HCT116 (cell line): Measurements from ENCODE around the gene CRYGN. TPM values are rescaled to one million over a fixed set of nuclear protein-coding genes. Genes with fewer than 3 reads are reported as not detected.

Source experiments
- ATAC-seq: fragments of 200-7000 bp; cut with Tn5 transposase; 2 replicates; pipeline ENCODE4 v1.9.1; 2020; ENCODE audit warnings: mild to moderate bottlenecking, moderate library complexity
- BruUV-seq: library from RNA; stranded (reverse); fragments of 400-500 nt; replicated peaks from 2 replicates; lab custom pipeline; 2021; lab: Mats Ljungman, UMichigan
- CTCF ChIA-PET: fragments of 300-600 bp; sonication (Branson Sonifier 250); formaldehyde crosslinking; loops from one replicate; lab custom pipeline; 2021; ENCODE audit warnings: antibody characterized with exemption; lab: Charles Lee
- POLR2A ChIA-PET: fragments of 300-600, 350-600 bp; sonication (Branson Sonifier 250); formaldehyde crosslinking; loops from one replicate; lab custom pipeline; 2021; ENCODE audit warnings: antibody characterized with exemption; lab: Charles Lee
- RAD21 ChIA-PET, 2 experiments: fragments of 300-600 bp; sonication (Branson Sonifier 250); formaldehyde crosslinking; loops; one replicate each; lab custom pipeline; 2023; ENCODE audit warnings: low total read pairs in 2 of 2; ENCODE audit not compliant: uncharacterized antibody in 2 of 2, unreplicated experiment in 2 of 2, low non-redundant PET in 1 of 2; lab: Charles Lee
- DNase-seq: peaks from one replicate; pipeline ENCODE4 v3.0.0-alpha.2; 2010; ENCODE audit warnings: low read depth, low spot score
- H2AFZ ChIP-seq: fragments of 200-600 bp; shearing (Covaris generic), sonication (generic); 2 replicates; pipeline ENCODE4 v1.6.1; 2017; ENCODE audit warnings: low read depth, mixed run types, mixed read lengths, antibody characterized with exemption, low read length; ENCODE audit not compliant: poor library complexity, severe bottlenecking
- H3K27ac ChIP-seq: 2 replicates; pipeline ENCODE4 v1.5.1; 2012; ENCODE audit warnings: low read depth, low read length
- H3K27me3 ChIP-seq: fragments of 200-600 bp; sonication (generic); 2 replicates; pipeline ENCODE4 v1.6.1; 2016; ENCODE audit warnings: mixed run types, low read length, mixed read lengths; ENCODE audit not compliant: insufficient read depth
- H3K36me3 ChIP-seq, 2 experiments: fragments of 200-500 bp in 1 of 2; fragments of 200-600 bp in 1 of 2; sonication (Bioruptor generic) in 1 of 2; sonication (generic) in 1 of 2; 2 replicates each; pipeline versions ENCODE4 v1.5.1 to v1.6.1; 2014 to 2016; ENCODE audit warnings: low read length in 2 of 2, inconsistent platforms in 1 of 2, mixed read lengths in 1 of 2, mixed run types in 1 of 2; ENCODE audit not compliant: insufficient read depth in 2 of 2, control insufficient read depth in 1 of 2
- H3K4me1 ChIP-seq, 2 experiments: fragments of 200-600 bp in 1 of 2; sonication (generic) in 1 of 2; 2 replicates each; pipeline versions ENCODE4 v1.5.1 to v1.6.1; 2012 to 2017; ENCODE audit warnings: low read length in 2 of 2, inconsistent platforms in 1 of 2, mild to moderate bottlenecking in 1 of 2, mixed read lengths in 1 of 2, mixed run types in 1 of 2, moderate library complexity in 1 of 2; ENCODE audit not compliant: insufficient read depth in 2 of 2, control insufficient read depth in 1 of 2
- H3K4me2 ChIP-seq: fragments of 200-600 bp; sonication (generic); 2 replicates; pipeline ENCODE4 v1.6.1; 2017; ENCODE audit warnings: mixed run types, low read length, mixed read lengths
- H3K4me3 ChIP-seq, 2 experiments: fragments of 200-600 bp in 1 of 2; sonication (generic) in 1 of 2; replicated peaks in 1 of 2; 2 replicates each; pipeline ENCODE4 v1.5.1; 2011 to 2016; ENCODE audit warnings: low read length in 2 of 2, control low read depth in 1 of 2, low read depth in 1 of 2, mild to moderate bottlenecking in 1 of 2, mixed read lengths in 1 of 2, mixed run types in 1 of 2
- H3K79me2 ChIP-seq: fragments of 200-600 bp; sonication (generic); 2 replicates; pipeline ENCODE4 v1.6.1; 2017; ENCODE audit warnings: mild to moderate bottlenecking, mixed run types, low read length, moderate library complexity, mixed read lengths; ENCODE audit not compliant: insufficient read depth
- H3K9ac ChIP-seq: fragments of 200-600 bp; sonication (generic); 2 replicates; pipeline ENCODE4 v1.6.1; 2016; ENCODE audit warnings: low read length, mixed read lengths
- H3K9me2 ChIP-seq: fragments of 200-600 bp; sonication (generic), shearing (Covaris generic); 2 replicates; pipeline ENCODE4 v1.6.1; 2017; ENCODE audit warnings: mixed run types, mild to moderate bottlenecking, moderate library complexity; ENCODE audit not compliant: insufficient read depth
- H3K9me3 ChIP-seq, 2 experiments: fragments of 200-500 bp in 1 of 2; fragments of 200-600 bp in 1 of 2; sonication (Bioruptor generic) in 1 of 2; sonication (generic) in 1 of 2; 2 replicates each; pipeline ENCODE4 v1.6.1; 2014 to 2017; ENCODE audit warnings: low read length in 2 of 2, mixed read lengths in 2 of 2, inconsistent platforms in 1 of 2, low read depth in 1 of 2, mild to moderate bottlenecking in 1 of 2, mixed run types in 1 of 2, moderate library complexity in 1 of 2; ENCODE audit not compliant: control insufficient read depth in 1 of 2, insufficient read depth in 1 of 2
- H4K20me1 ChIP-seq: fragments of 200-600 bp; sonication (generic), shearing (Covaris generic); 2 replicates; pipeline ENCODE4 v1.6.1; 2017; ENCODE audit warnings: mixed run types, mild to moderate bottlenecking, moderate library complexity; ENCODE audit not compliant: insufficient read depth
- CEBPB ChIP-seq: IDR thresholded peaks from 2 replicates; pipeline ENCODE4 v1.6.1; 2012; ENCODE audit warnings: low read depth
- ELF1 ChIP-seq: IDR thresholded peaks from 2 replicates; pipeline ENCODE4 v1.6.1; 2012; ENCODE audit warnings: low read depth, borderline replicate concordance
- EZH2 ChIP-seq: fragments of 200-600 bp; sonication (generic); IDR thresholded peaks from 2 replicates; pipeline ENCODE4 v1.6.1; 2017; ENCODE audit warnings: antibody characterized with exemption, mixed run types
- FOSL1 ChIP-seq: IDR thresholded peaks from 2 replicates; pipeline ENCODE4 v1.6.1; 2012; ENCODE audit warnings: low read depth
- JUND ChIP-seq: IDR thresholded peaks from 2 replicates; pipeline ENCODE4 v1.6.1; 2012
- POLR2AphosphoS5 ChIP-seq: IDR thresholded peaks from 2 replicates; pipeline ENCODE4 v1.6.1; 2011; ENCODE audit warnings: mild to moderate bottlenecking, low read depth, low read length, moderate library complexity
- SIN3A ChIP-seq: IDR thresholded peaks from 2 replicates; pipeline ENCODE4 v1.6.1; 2012; ENCODE audit warnings: low read depth
- ZFX ChIP-seq: fragments of 450-650 bp; IDR thresholded peaks from 2 replicates; pipeline ENCODE4 v1.6.1; 2017
- intact Hi-C: fragments of 100-400 bp; cut with micrococcal nuclease; formaldehyde crosslinking; loops from 2 replicates; pipeline ENCODE4 v1.10.0; 2022
- total RNA-seq: library from RNA; stranded (reverse); gene quantifications from one replicate; pipeline ENCODE4 v1.2.1, GENCODE V29; 2021; ENCODE audit not compliant: unreplicated experiment
- TF ChIP-seq, protein P1 (sequence below): IDR thresholded peaks from 2 replicates; pipeline ENCODE4 v1.6.1; 2012; ENCODE audit warnings: low read depth
- TF ChIP-seq, protein P2 (sequence below), 3 experiments: fragments of 200-600 bp in 1 of 3; sonication (generic) in 1 of 3; IDR thresholded peaks in 2 of 3; conservative IDR thresholded peaks in 1 of 3; 2 replicates each; pipeline ENCODE4 v1.5.1; 2012 to 2017; ENCODE audit warnings: low read depth in 2 of 3, low read length in 2 of 3, antibody characterized with exemption in 1 of 3, borderline replicate concordance in 1 of 3, control low read depth in 1 of 3, mild to moderate bottlenecking in 1 of 3, mixed read lengths in 1 of 3, mixed run types in 1 of 3, moderate library complexity in 1 of 3; ENCODE audit not compliant: insufficient read depth in 1 of 3
- TF ChIP-seq, protein P3 (sequence below): IDR thresholded peaks from 2 replicates; pipeline ENCODE4 v1.6.1; 2011; ENCODE audit warnings: mild to moderate bottlenecking, low read length, moderate library complexity; ENCODE audit not compliant: insufficient replicate concordance; ENCODE audit errors: extremely low read depth

Gene CRYGN
- total RNA-seq, 1 experiment from 2014 or later = not detected

DNA sequence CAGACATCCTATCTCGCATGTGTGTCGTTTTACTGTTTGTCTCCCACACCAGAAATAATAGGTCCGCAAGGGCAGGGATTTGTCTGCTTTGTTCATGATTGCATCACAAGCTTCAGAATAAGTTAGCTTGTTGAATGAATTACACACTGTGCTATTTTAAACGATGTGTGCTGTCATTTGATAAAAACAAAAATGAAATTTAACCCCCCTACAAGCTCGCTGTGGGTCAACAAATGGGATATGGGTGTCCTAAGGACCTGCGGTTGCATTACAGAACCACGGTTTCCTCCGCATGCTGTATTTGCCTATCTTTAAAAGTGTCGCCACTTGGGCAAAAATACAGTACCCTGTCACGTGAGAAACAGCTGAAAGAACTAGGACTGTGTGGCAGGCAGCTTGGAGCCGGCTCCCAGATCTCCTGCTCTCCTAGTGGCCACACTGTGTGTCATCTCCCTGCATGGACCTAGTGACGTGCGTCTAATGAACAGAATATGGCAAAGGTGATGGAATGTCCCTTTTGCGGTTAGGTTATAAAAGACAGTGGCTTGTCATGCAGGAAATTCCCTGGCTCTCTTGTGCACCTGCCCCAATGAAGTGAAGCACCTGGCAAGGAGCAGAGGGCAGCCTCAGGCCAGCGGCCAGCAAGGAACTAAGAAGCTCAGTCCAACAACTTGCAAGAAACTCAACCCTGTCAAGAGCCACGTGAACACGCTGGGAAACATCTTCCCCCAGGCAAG lies 32.9 kb upstream of the CRYGN start (continued):
- TF ChIP-seq, protein P1, sequence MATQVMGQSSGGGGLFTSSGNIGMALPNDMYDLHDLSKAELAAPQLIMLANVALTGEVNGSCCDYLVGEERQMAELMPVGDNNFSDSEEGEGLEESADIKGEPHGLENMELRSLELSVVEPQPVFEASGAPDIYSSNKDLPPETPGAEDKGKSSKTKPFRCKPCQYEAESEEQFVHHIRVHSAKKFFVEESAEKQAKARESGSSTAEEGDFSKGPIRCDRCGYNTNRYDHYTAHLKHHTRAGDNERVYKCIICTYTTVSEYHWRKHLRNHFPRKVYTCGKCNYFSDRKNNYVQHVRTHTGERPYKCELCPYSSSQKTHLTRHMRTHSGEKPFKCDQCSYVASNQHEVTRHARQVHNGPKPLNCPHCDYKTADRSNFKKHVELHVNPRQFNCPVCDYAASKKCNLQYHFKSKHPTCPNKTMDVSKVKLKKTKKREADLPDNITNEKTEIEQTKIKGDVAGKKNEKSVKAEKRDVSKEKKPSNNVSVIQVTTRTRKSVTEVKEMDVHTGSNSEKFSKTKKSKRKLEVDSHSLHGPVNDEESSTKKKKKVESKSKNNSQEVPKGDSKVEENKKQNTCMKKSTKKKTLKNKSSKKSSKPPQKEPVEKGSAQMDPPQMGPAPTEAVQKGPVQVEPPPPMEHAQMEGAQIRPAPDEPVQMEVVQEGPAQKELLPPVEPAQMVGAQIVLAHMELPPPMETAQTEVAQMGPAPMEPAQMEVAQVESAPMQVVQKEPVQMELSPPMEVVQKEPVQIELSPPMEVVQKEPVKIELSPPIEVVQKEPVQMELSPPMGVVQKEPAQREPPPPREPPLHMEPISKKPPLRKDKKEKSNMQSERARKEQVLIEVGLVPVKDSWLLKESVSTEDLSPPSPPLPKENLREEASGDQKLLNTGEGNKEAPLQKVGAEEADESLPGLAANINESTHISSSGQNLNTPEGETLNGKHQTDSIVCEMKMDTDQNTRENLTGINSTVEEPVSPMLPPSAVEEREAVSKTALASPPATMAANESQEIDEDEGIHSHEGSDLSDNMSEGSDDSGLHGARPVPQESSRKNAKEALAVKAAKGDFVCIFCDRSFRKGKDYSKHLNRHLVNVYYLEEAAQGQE = no peak
- TF ChIP-seq SIN3A = no peak
- no peak for TF ChIP-seq EZH2
- TF ChIP-seq JUND = no peak
- TF ChIP-seq CEBPB = no peak

GRCh38 chr7:151470711-151471110 lies 30.8 kb upstream of the CRYGN start:
- BruUV-seq = no TSS peak
- CTCF ChIA-PET = no interaction called here

More at GRCh38 chr7:151470711-151471110, 30.8 kb upstream of the CRYGN start:
- no peaks in the 10 kb centered on the region for H3K27me3 ChIP-seq
- intact Hi-C loops = no loop called here
- no peak overlapping the region for H3K27ac ChIP-seq
- ATAC-seq (no peak), DNase-seq (no peak)
- H3K9me3 ChIP-seq = no peaks in the 10 kb centered on the region
- H3K4me3 ChIP-seq = no peak overlapping the region
- H3K79me2 ChIP-seq = peaks cover 78% of the 10 kb centered on the region
- ChIA-PET RAD21 (no interaction called here), POLR2A (no interaction called here)
- no peak overlapping the region for H3K9ac ChIP-seq
- TF ChIP-seq ELF1 (no peak), SIN3A (no peak), ZFX (no peak), POLR2AphosphoS5 (no peak), FOSL1 (no peak)
- TF ChIP-seq, protein P1 = no peak
- TF ChIP-seq, protein P2, sequence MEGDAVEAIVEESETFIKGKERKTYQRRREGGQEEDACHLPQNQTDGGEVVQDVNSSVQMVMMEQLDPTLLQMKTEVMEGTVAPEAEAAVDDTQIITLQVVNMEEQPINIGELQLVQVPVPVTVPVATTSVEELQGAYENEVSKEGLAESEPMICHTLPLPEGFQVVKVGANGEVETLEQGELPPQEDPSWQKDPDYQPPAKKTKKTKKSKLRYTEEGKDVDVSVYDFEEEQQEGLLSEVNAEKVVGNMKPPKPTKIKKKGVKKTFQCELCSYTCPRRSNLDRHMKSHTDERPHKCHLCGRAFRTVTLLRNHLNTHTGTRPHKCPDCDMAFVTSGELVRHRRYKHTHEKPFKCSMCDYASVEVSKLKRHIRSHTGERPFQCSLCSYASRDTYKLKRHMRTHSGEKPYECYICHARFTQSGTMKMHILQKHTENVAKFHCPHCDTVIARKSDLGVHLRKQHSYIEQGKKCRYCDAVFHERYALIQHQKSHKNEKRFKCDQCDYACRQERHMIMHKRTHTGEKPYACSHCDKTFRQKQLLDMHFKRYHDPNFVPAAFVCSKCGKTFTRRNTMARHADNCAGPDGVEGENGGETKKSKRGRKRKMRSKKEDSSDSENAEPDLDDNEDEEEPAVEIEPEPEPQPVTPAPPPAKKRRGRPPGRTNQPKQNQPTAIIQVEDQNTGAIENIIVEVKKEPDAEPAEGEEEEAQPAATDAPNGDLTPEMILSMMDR (IDR thresholded peaks at IDR 0.05 in 2 of 3, conservative IDR thresholded peaks at IDR 0.05 in 1 of 3; ENCODE audit: borderline replicate concordance in 1 of 3, insufficient read depth in 1 of 3, low read depth in 2 of 3, low read length in 2 of 3) = no peak
- TF ChIP-seq, protein P3, sequence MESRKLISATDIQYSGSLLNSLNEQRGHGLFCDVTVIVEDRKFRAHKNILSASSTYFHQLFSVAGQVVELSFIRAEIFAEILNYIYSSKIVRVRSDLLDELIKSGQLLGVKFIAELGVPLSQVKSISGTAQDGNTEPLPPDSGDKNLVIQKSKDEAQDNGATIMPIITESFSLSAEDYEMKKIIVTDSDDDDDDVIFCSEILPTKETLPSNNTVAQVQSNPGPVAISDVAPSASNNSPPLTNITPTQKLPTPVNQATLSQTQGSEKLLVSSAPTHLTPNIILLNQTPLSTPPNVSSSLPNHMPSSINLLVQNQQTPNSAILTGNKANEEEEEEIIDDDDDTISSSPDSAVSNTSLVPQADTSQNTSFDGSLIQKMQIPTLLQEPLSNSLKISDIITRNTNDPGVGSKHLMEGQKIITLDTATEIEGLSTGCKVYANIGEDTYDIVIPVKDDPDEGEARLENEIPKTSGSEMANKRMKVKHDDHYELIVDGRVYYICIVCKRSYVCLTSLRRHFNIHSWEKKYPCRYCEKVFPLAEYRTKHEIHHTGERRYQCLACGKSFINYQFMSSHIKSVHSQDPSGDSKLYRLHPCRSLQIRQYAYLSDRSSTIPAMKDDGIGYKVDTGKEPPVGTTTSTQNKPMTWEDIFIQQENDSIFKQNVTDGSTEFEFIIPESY = no peak
- no peaks in the 10 kb centered on the region for H3K4me1 ChIP-seq
- no peak overlapping the region for H3K4me2 ChIP-seq
- peaks cover 21 to 55% of the 10 kb centered on the region in 2 experiments for H3K36me3 ChIP-seq
- H3K9me2 ChIP-seq = no peaks in the 10 kb centered on the region
- H4K20me1 ChIP-seq = no peaks in the 10 kb centered on the region; the same call in 1 of the 2 replicates
- H2AFZ ChIP-seq = no peak overlapping the region
